K562 (cell line): ENCODE results near the gene SET. TPM values are rescaled to one million over a fixed set of nuclear protein-coding genes. Genes with fewer than 3 reads are reported as not detected.

Experiments used
- ARNT ChIP-seq, 2 experiments: fragments of 450-650 bp; IDR thresholded peaks; 2 replicates each; pipeline ENCODE4 v1.6.1; 2016; ENCODE audit warnings: mild to moderate bottlenecking in 1 of 2
- BHLHE40 ChIP-seq: IDR thresholded peaks from 2 replicates; pipeline ENCODE4 v1.6.1; 2011; ENCODE audit warnings: low read length, improper control_type of control experiment
- BRD4 ChIP-seq: fragments of 200-600 bp; sonication (generic); IDR thresholded peaks from 2 replicates; pipeline ENCODE4 v1.6.1; 2017; ENCODE audit warnings: inconsistent platforms
- CBX1 ChIP-seq: sonication (generic); IDR thresholded peaks from 2 replicates; pipeline ENCODE4 v1.6.1; 2016; ENCODE audit warnings: antibody characterized with exemption, low read depth, mild to moderate bottlenecking
- CHD1 ChIP-seq: fragments of 200-600 bp; sonication (generic); IDR thresholded peaks from one replicate; pipeline ENCODE4 v1.6.1; 2012; ENCODE audit warnings: mild to moderate bottlenecking, moderate library complexity, low read length, inconsistent platforms
- HMBOX1 ChIP-seq: sonication (generic); IDR thresholded peaks from 2 replicates; pipeline ENCODE4 v1.6.1; 2016
- HOMEZ ChIP-seq: fragments of 250-450 bp; sonication (Bioruptor Pico); IDR thresholded peaks from 2 replicates; pipeline ENCODE4 v1.4.0; 2020; ENCODE audit warnings: mild to moderate bottlenecking, moderate library complexity
- MECOM ChIP-seq: fragments of 250-450 bp; sonication (Bioruptor Pico); IDR thresholded peaks from 2 replicates; pipeline ENCODE4 v1.8.0; 2022; ENCODE audit warnings: inconsistent platforms
- MED1 ChIP-seq: sonication (generic); formaldehyde crosslinking; IDR thresholded peaks from 2 replicates; pipeline ENCODE4 v1.8.1; 2023; ENCODE audit warnings: missing genetic modification reagents, borderline replicate concordance
- RHOXF2B ChIP-seq: fragments of 250-450 bp; sonication (Bioruptor Pico); conservative IDR thresholded peaks from 2 replicates; pipeline ENCODE4 v1.5.1; 2021
- TEAD4 ChIP-seq, 2 experiments: sonication (generic) in 1 of 2; formaldehyde crosslinking in 1 of 2; IDR thresholded peaks; 2 replicates each; pipeline versions ENCODE4 v1.6.1 to v1.8.0; 2012 to 2022; ENCODE audit warnings: borderline replicate concordance in 1 of 2, inconsistent platforms in 1 of 2, low read length in 1 of 2, mild to moderate bottlenecking in 1 of 2, missing genetic modification reagents in 1 of 2
- ZFP1 ChIP-seq: fragments of 450-650 bp; formaldehyde crosslinking; IDR thresholded peaks from 2 replicates; pipeline ENCODE4 v1.4.0; 2020; ENCODE audit warnings: mild to moderate bottlenecking, mixed read lengths
- ZKSCAN3 ChIP-seq: fragments of 250-450 bp; sonication (Bioruptor Pico); IDR thresholded peaks from 2 replicates; pipeline ENCODE4 v1.4.0; 2020
- ZNF316 ChIP-seq: fragments of 450-650 bp; IDR thresholded peaks from 2 replicates; pipeline ENCODE4 v1.6.1; 2016
- ZNF561 ChIP-seq: fragments of 450-650 bp; formaldehyde crosslinking; conservative IDR thresholded peaks from 2 replicates; pipeline ENCODE4 v1.4.0; 2020; ENCODE audit warnings: mild to moderate bottlenecking, moderate library complexity
- ZNF830 ChIP-seq: fragments of 250-450 bp; sonication (Bioruptor Pico); IDR thresholded peaks from 2 replicates; pipeline ENCODE4 v1.5.0; 2021; ENCODE audit warnings: mild to moderate bottlenecking
- polyA plus RNA-seq, 8 experiments: library from polyadenylated mRNA; depleted of rRNA in 4 of 8; stranded (reverse) in 5 of 8; unstranded in 3 of 8; fragments of >200 nt; fragmentation: Nextera tagmentation in 2 of 8; fragmentation: Illumina TruSeq in 1 of 8; extraction: Ambion mirVana in 2 of 8; extraction: Trizol in 1 of 8; gene quantifications; 2 replicates each; pipeline versions ENCODE4 v1.2.1 to v1.2.3, GENCODE V29; 2011 to 2014; ENCODE audit warnings: inconsistent platforms in 1 of 8, missing spikeins in 1 of 8
- total RNA-seq, 7 experiments: library from RNA; depleted of rRNA in 6 of 7; stranded (reverse); fragments of >200 nt in 6 of 7; fragmentation: Illumina TruSeq in 2 of 7; extraction: Trizol in 2 of 7; gene quantifications; 2 replicates each; pipeline versions ENCODE4 v1.2.1 to v1.2.3, GENCODE V29; 2011 to 2021; ENCODE audit warnings: low replicate concordance in 1 of 7
- TF ChIP-seq, protein P1 (sequence below): fragments of 450-650 bp; IDR thresholded peaks from 2 replicates; pipeline ENCODE4 v1.6.1; 2016; ENCODE audit warnings: low read depth
- TF ChIP-seq, protein P2 (sequence below): sonication (generic); formaldehyde crosslinking; IDR thresholded peaks from 2 replicates; pipeline ENCODE4 v1.9.0; 2022; ENCODE audit warnings: mild to moderate bottlenecking, missing genetic modification reagents

The SET gene
- total and polyA plus RNA-seq, 9 of the 15 experiments (the other 6 are each of a cell fraction or from before 2014, with no cell fraction given): 404 to 1,447 (median 907) TPM

- TF ChIP-seq, protein P1, sequence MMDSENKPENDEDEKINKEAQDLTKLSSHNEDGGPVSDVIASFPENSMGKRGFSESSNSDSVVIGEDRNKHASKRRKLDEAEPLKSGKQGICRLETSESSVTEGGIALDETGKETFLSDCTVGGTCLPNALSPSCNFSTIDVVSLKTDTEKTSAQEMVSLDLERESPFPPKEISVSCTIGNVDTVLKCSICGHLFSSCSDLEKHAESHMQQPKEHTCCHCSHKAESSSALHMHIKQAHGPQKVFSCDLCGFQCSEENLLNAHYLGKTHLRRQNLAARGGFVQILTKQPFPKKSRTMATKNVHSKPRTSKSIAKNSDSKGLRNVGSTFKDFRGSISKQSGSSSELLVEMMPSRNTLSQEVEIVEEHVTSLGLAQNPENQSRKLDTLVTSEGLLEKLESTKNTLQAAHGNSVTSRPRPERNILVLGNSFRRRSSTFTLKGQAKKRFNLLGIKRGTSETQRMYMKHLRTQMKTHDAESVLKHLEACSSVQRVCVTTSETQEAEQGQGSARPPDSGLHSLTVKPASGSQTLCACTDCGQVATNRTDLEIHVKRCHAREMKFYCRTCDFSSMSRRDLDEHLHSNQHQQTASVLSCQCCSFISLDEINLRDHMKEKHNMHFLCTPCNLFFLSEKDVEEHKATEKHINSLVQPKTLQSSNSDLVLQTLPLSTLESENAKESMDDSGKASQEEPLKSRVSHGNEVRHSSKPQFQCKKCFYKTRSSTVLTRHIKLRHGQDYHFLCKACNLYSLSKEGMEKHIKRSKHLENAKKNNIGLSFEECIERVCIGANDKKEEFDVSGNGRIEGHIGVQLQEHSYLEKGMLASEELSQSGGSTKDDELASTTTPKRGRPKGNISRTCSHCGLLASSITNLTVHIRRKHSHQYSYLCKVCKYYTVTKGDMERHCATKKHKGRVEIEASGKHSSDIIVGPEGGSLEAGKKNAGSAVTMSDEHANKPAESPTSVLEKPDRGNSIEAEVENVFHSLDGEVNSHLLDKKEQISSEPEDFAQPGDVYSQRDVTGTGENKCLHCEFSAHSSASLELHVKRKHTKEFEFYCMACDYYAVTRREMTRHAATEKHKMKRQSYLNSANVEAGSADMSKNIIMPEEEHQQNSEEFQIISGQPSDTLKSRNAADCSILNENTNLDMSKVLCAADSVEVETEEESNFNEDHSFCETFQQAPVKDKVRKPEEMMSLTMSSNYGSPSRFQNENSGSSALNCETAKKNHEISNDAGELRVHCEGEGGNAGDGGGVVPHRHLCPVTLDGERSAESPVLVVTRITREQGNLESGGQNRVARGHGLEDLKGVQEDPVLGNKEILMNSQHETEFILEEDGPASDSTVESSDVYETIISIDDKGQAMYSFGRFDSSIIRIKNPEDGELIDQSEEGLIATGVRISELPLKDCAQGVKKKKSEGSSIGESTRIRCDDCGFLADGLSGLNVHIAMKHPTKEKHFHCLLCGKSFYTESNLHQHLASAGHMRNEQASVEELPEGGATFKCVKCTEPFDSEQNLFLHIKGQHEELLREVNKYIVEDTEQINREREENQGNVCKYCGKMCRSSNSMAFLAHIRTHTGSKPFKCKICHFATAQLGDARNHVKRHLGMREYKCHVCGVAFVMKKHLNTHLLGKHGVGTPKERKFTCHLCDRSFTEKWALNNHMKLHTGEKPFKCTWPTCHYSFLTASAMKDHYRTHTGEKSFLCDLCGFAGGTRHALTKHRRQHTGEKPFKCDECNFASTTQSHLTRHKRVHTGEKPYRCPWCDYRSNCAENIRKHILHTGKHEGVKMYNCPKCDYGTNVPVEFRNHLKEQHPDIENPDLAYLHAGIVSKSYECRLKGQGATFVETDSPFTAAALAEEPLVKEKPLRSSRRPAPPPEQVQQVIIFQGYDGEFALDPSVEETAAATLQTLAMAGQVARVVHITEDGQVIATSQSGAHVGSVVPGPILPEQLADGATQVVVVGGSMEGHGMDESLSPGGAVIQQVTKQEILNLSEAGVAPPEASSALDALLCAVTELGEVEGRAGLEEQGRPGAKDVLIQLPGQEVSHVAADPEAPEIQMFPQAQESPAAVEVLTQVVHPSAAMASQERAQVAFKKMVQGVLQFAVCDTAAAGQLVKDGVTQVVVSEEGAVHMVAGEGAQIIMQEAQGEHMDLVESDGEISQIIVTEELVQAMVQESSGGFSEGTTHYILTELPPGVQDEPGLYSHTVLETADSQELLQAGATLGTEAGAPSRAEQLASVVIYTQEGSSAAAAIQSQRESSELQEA: no peak
- TF ChIP-seq ZNF830 (CRISPR knock-in tag) (no peak), ARNT (IDR thresholded peaks at IDR 0.05) (0 out of 4 replicates have a peak, but pooled peaks of 1 of the 2 experiments have one; percentile 43), MED1 (CRISPR knock-in tag) (0 out of 2 replicates have a peak, but pooled peaks have one; percentile 67), ZKSCAN3 (CRISPR knock-in tag) (no peak), RHOXF2B (no peak), TEAD4 (IDR thresholded peaks at IDR 0.05; ENCODE audit: low read length) (0 out of 2 replicates have a peak, but pooled peaks have one; percentile 18), TEAD4 (CRISPR knock-in tag; IDR thresholded peaks at IDR 0.05; ENCODE audit: borderline replicate concordance) (no peak), ZNF561 (CRISPR knock-in tag) (no peak), MECOM (CRISPR knock-in tag) (no peak), BHLHE40 (no peak), ZFP1 (CRISPR knock-in tag) (no peak), BRD4 (no peak), CHD1 (peak; percentile 99), ZNF316 (no peak), HOMEZ (no peak), CBX1 (0 out of 2 replicates have a peak, but pooled peaks have one; percentile 13), HMBOX1 (no peak)
- TF ChIP-seq, protein P2, sequence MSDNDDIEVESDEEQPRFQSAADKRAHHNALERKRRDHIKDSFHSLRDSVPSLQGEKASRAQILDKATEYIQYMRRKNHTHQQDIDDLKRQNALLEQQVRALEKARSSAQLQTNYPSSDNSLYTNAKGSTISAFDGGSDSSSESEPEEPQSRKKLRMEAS (CRISPR knock-in tag): peak; percentile 75
These were observed 1.0 kb downstream of the SET start (continued) for GRCh38 chr9:128689820-128690683.
